Endothelial cell of umbilical vein (primary cell): ENCODE measurements around the gene FBXO45. TPM values are rescaled to one million over a fixed set of nuclear protein-coding genes. Genes with fewer than 3 reads are reported as not detected.

ENCODE experiments used
- BruUV-seq: library from RNA; stranded (reverse); fragments of 400-500 nt; replicated peaks from 2 replicates; lab custom pipeline; 2021; lab: Mats Ljungman, UMichigan
- CTCF ChIA-PET: fragments of 300-600, 350-600 bp; sonication (Branson Sonifier 250); formaldehyde crosslinking; loops from one replicate; lab custom pipeline; 2021; ENCODE audit warnings: antibody characterized with exemption, inconsistent platforms; lab: Charles Lee
- POLR2A ChIA-PET: fragments of 300-600, 350-600 bp; sonication (Branson Sonifier 250); formaldehyde crosslinking; loops from one replicate; lab custom pipeline; 2021; ENCODE audit warnings: antibody characterized with exemption, inconsistent platforms; lab: Charles Lee
- DNase-seq: peaks from one replicate; pipeline ENCODE4 v3.0.0-alpha.2; 2011; ENCODE audit warnings: low read depth, low spot score
- FAIRE-seq: peaks from 2 replicates; lab custom pipeline; 2011; peaks lifted over from hg19 to GRCh38; lab: Jason Lieb, UNC
- H2AFZ ChIP-seq: 2 replicates; pipeline ENCODE4 v1.6.0; 2012; ENCODE audit warnings: low read depth, low read length, control low read depth, inconsistent platforms
- H3K27ac ChIP-seq: 2 replicates; pipeline ENCODE4 v1.5.1; 2011; ENCODE audit warnings: low read depth, mild to moderate bottlenecking, control low read depth, low read length, moderate library complexity; ENCODE audit not compliant: insufficient read depth
- H3K27me3 ChIP-seq, 2 experiments: 2 replicates each; pipeline versions ENCODE4 v1.6.0 to v1.6.1; 2011; ENCODE audit warnings: low read length in 2 of 2, mixed read lengths in 1 of 2; ENCODE audit not compliant: control insufficient read depth in 2 of 2, insufficient read depth in 2 of 2
- H3K36me3 ChIP-seq, 2 experiments: 2 replicates in 1 of 2; 3 replicates in 1 of 2; pipeline ENCODE4 v1.5.1; 2011; ENCODE audit warnings: low read length in 2 of 2, mild to moderate bottlenecking in 1 of 2, moderate library complexity in 1 of 2; ENCODE audit not compliant: control insufficient read depth in 2 of 2, insufficient read depth in 2 of 2; ENCODE audit errors: extremely low read depth in 1 of 2
- H3K4me1 ChIP-seq: 3 replicates; pipeline ENCODE4 v1.5.1; 2011; ENCODE audit warnings: mild to moderate bottlenecking, low read length; ENCODE audit not compliant: control insufficient read depth, insufficient read depth; ENCODE audit errors: extremely low read depth
- H3K4me2 ChIP-seq: 2 replicates; pipeline ENCODE4 v1.6.1; 2011; ENCODE audit warnings: low read length, control low read depth, mixed read lengths; ENCODE audit not compliant: insufficient read depth
- H3K4me3 ChIP-seq, 3 experiments: fragments of 200-600 bp in 1 of 3; sonication (generic), shearing (Covaris generic) in 1 of 3; replicated peaks in 1 of 3; 2 replicates each; pipeline ENCODE4 v1.5.1; 2011 to 2016; ENCODE audit warnings: control low read depth in 3 of 3, low read length in 3 of 3, mild to moderate bottlenecking in 2 of 3, inconsistent platforms in 1 of 3, low read depth in 1 of 3, moderate library complexity in 1 of 3; ENCODE audit not compliant: insufficient read depth in 1 of 3
- H3K79me2 ChIP-seq: 2 replicates; pipeline ENCODE4 v1.6.0; 2012; ENCODE audit warnings: low read length, inconsistent platforms; ENCODE audit not compliant: control insufficient read depth, insufficient read depth
- H3K9ac ChIP-seq: replicated peaks from 2 replicates; pipeline ENCODE3; 2011; ENCODE audit warnings: low read length, control low read depth; ENCODE audit not compliant: insufficient read depth; ENCODE audit errors: extremely low read depth
- H3K9me1 ChIP-seq: replicated peaks from 3 replicates; pipeline ENCODE4 v1.6.0; 2011; ENCODE audit warnings: mild to moderate bottlenecking, low read length; ENCODE audit not compliant: control insufficient read depth, insufficient read depth; ENCODE audit errors: extremely low read depth
- H3K9me3 ChIP-seq: replicated peaks from 2 replicates; pipeline ENCODE4 v1.5.1; 2012; ENCODE audit warnings: low read length, inconsistent platforms; ENCODE audit not compliant: control insufficient read depth, insufficient read depth
- H4K20me1 ChIP-seq: replicated peaks from 2 replicates; pipeline ENCODE3; 2011; ENCODE audit warnings: mild to moderate bottlenecking, low read length; ENCODE audit not compliant: control insufficient read depth, insufficient read depth; ENCODE audit errors: extremely low read depth
- EZH2 ChIP-seq: IDR thresholded peaks from 2 replicates; pipeline ENCODE4 v1.6.1; 2012; ENCODE audit warnings: borderline replicate concordance, low read depth, mild to moderate bottlenecking, moderate library complexity, low read length, inconsistent platforms; ENCODE audit not compliant: severe bottlenecking
- FOS ChIP-seq: IDR thresholded peaks from 2 replicates; pipeline ENCODE4 v1.6.1; 2011; ENCODE audit warnings: mild to moderate bottlenecking, low read length, moderate library complexity, borderline replicate concordance; ENCODE audit not compliant: insufficient read depth
- GATA2 ChIP-seq: IDR thresholded peaks from 2 replicates; pipeline ENCODE4 v1.7.0; 2011; ENCODE audit warnings: low read depth, mild to moderate bottlenecking, moderate library complexity, mixed read lengths, low read length; ENCODE audit not compliant: insufficient read length, insufficient read depth
- JUN ChIP-seq: IDR thresholded peaks from 2 replicates; pipeline ENCODE4 v1.6.1; 2011; ENCODE audit warnings: borderline replicate concordance, low read depth; ENCODE audit not compliant: insufficient read length, insufficient read depth
- MYC ChIP-seq: IDR thresholded peaks from one replicate; pipeline ENCODE4 v1.6.1; 2011; ENCODE audit warnings: mild to moderate bottlenecking, low read depth, low read length
- POLR2A ChIP-seq: IDR thresholded peaks from 2 replicates; pipeline ENCODE4 v1.6.1; 2012; ENCODE audit warnings: low read depth, mild to moderate bottlenecking, control low read depth, low read length
- POLR2AphosphoS5 ChIP-seq: IDR thresholded peaks from 2 replicates; pipeline ENCODE4 v1.6.1; 2012; ENCODE audit warnings: low read depth, mild to moderate bottlenecking, control low read depth, low read length, moderate library complexity; ENCODE audit not compliant: insufficient read depth
- dilution Hi-C: fragments of 300-500 bp; cut with MboI; formaldehyde crosslinking; loops from one replicate; pipeline ENCODE4 v1.15.0; 2019; ENCODE audit warnings: low sequenced_read_pairs; ENCODE audit not compliant: extremely low pct_ligation_motif_present
- intact Hi-C: fragments of 100-400 bp; cut with micrococcal nuclease; formaldehyde crosslinking; loops from one replicate; pipeline ENCODE4 v1.10.0; 2022
- polyA plus RNA-seq, 4 experiments: library from polyadenylated mRNA; depleted of rRNA in 3 of 4; stranded (reverse) in 3 of 4; unstranded in 1 of 4; fragments of >200 nt; gene quantifications; 2 replicates each; pipeline versions ENCODE4 v1.2.1 to v1.2.3, GENCODE V29; 2011 to 2012; ENCODE audit warnings: missing spikeins in 1 of 4
- total RNA-seq: library from RNA; stranded (reverse); gene quantifications from 2 replicates; pipeline ENCODE4 v1.2.3, GENCODE V29; 2021
- TF ChIP-seq, protein P1 (sequence below), 2 donors: IDR thresholded peaks; 1 replicate in 1 of 2; 2 replicates in 1 of 2; pipeline ENCODE4 v1.5.1; 2011; ENCODE audit warnings: low read length in 2 of 2, mild to moderate bottlenecking in 2 of 2, moderate library complexity in 2 of 2, control low read depth in 1 of 2, inconsistent platforms in 1 of 2, low read depth in 1 of 2; ENCODE audit not compliant: insufficient read depth in 1 of 2; ENCODE audit errors: extremely low read depth in 1 of 2
- TF ChIP-seq, protein P2 (sequence below): IDR thresholded peaks from 2 replicates; pipeline ENCODE4 v1.6.1; 2011; ENCODE audit not compliant: insufficient read depth, insufficient read length

Gene FBXO45
- total and polyA plus RNA-seq, 2 donors (not counting 3 experiments of a cell fraction or from before 2014, with no cell fraction given) = 3.5 to 12.4 TPM

DNA sequence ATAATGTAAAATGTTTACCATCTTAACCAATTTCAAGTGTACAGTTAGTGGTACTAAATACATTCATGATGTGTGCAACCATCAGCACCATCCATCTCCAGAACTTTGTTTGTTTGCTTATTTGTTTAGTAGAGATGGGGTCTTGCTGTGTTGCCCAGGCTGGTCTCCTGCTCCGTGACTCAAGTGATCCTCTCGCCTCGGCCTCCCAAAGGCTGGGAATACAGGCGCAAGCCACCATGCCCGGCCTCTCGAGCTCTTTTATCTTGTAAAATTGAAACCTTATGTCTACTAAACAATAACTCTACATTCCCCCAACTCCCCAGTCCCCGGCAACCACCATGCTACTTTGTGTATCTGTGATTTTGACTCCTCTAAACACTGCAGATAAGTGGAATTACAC is 31.9 kb downstream of the FBXO45 start:
- no peak overlapping the region for H2AFZ ChIP-seq
- TF ChIP-seq MYC (no peak), FOS (no peak), JUN (no peak), GATA2 (no peak)
- H3K4me3 ChIP-seq = no peak overlapping the region
- no peaks in the 10 kb centered on the region for H3K9me1 ChIP-seq
- H3K79me2 ChIP-seq = no peaks in the 10 kb centered on the region
- POLR2A ChIA-PET = no interaction called here
- no peak overlapping the region for H3K9ac ChIP-seq
- no peaks in the 10 kb centered on the region for H3K4me1 ChIP-seq
- intact Hi-C loops = no loop called here
- CTCF ChIA-PET = interaction anchor here (0.6 kb wide), 1 partner anchor 20 kb away, joined by 4 read pairs; no protein-coding TSS in a partner anchor
- H3K27me3 ChIP-seq = peaks cover 6 to 8% of the 10 kb centered on the region in 2 experiments
- FAIRE-seq (no peak), DNase-seq (no peak)
- H3K9me3 ChIP-seq = no peaks in the 10 kb centered on the region
- dilution Hi-C loops = no loop called here
- no TSS peak for BruUV-seq
- H3K4me2 ChIP-seq = no peak overlapping the region
- H3K36me3 ChIP-seq = no peaks in the 10 kb centered on the region
- no peaks in the 10 kb centered on the region for H4K20me1 ChIP-seq
- H3K27ac ChIP-seq = no peak overlapping the region

DNA sequence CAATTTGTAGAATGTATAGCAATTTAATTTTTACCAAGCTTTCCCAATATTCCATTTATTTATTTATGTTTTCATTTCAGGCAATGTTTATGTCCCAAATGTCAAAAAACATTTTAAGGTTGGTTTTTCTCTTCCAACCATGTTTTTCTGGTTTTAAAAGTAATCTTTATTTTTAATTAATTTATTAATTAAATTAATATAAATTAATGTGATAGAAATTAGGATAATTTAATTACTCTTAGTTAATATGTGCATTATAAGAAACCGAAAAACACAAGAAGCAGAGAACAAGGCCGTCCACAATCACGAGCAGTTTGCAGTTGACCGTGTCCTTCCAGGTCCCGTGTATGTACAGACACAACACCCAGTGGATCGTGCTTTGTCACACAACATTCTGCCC is 34.2 kb downstream of the FBXO45 start:
- Histone ChIP-seq H3K9ac (no peak overlapping the region), H3K9me1 (no peaks in the 10 kb centered on the region), H4K20me1 (no peaks in the 10 kb centered on the region), H3K36me3 (no peaks in the 10 kb centered on the region), H3K27ac (no peak overlapping the region), H3K4me3 (no peak overlapping the region), H2AFZ (no peak overlapping the region), H3K9me3 (no peaks in the 10 kb centered on the region), H3K4me2 (no peak overlapping the region), H3K27me3 (peaks cover 0 to 6% of the 10 kb centered on the region in 2 experiments), H3K4me1 (no peaks in the 10 kb centered on the region), H3K79me2 (no peaks in the 10 kb centered on the region)
- DNase-seq (no peak), FAIRE-seq (peak; percentile 33)
- TF ChIP-seq, protein P1, sequence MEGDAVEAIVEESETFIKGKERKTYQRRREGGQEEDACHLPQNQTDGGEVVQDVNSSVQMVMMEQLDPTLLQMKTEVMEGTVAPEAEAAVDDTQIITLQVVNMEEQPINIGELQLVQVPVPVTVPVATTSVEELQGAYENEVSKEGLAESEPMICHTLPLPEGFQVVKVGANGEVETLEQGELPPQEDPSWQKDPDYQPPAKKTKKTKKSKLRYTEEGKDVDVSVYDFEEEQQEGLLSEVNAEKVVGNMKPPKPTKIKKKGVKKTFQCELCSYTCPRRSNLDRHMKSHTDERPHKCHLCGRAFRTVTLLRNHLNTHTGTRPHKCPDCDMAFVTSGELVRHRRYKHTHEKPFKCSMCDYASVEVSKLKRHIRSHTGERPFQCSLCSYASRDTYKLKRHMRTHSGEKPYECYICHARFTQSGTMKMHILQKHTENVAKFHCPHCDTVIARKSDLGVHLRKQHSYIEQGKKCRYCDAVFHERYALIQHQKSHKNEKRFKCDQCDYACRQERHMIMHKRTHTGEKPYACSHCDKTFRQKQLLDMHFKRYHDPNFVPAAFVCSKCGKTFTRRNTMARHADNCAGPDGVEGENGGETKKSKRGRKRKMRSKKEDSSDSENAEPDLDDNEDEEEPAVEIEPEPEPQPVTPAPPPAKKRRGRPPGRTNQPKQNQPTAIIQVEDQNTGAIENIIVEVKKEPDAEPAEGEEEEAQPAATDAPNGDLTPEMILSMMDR (IDR thresholded peaks at IDR 0.05; ENCODE audit: extremely low read depth in 1 of 2, insufficient read depth in 1 of 2, low read depth in 1 of 2, low read length in 2 of 2) = no peak
- TF ChIP-seq GATA2 (no peak), POLR2AphosphoS5 (no peak), JUN (no peak), EZH2 (no peak), POLR2A (no peak), MYC (no peak), FOS (no peak)
- TF ChIP-seq, protein P2, sequence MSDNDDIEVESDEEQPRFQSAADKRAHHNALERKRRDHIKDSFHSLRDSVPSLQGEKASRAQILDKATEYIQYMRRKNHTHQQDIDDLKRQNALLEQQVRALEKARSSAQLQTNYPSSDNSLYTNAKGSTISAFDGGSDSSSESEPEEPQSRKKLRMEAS = no peak
- no TSS peak for BruUV-seq
- intact Hi-C loops = no loop called here
- POLR2A ChIA-PET = no interaction called here
- CTCF ChIA-PET = no interaction called here
- dilution Hi-C loops = no loop called here
